ENCODE results near the gene USP24.

DNA sequence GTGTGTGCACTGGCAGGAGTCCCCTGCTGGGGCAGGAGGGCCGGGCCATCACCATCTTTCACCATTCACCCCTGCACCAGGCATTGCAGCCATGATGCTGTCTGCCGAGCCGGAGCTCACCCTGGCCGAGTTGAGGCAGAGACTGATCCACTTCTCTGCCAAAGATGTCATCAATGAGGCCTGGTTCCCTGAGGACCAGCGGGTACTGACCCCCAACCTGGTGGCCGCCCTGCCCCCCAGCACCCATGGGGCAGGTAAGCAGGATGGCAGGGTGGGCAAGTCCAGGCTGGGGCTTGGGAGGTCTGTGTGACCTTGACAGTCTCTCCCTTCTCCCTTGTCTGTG, 157.2 kb downstream of the USP24 start:
- TF ChIP-seq POLR2A (IDR thresholded peaks at IDR 0.05; ENCODE audit: low read length) (no peak), GATA1 (IDR thresholded peaks at IDR 0.05; ENCODE audit: low read depth, low read length) (no peak)

Data from erythroblast (primary cell).